Mammary epithelial cell (primary cell): ENCODE measurements around the gene RANBP2.

Source experiments
- EZH2 ChIP-seq: IDR thresholded peaks from 2 replicates; pipeline ENCODE4 v1.6.1; 2012; ENCODE audit warnings: low read length, inconsistent platforms, borderline replicate concordance
- TF ChIP-seq, protein P1 (sequence below), 2 donors: IDR thresholded peaks in 1 of 2; conservative IDR thresholded peaks in 1 of 2; 2 replicates each; pipeline ENCODE4 v1.5.1; 2011 to 2012; ENCODE audit warnings: inconsistent platforms in 2 of 2, low read length in 2 of 2, mild to moderate bottlenecking in 2 of 2, control low read depth in 1 of 2, low read depth in 1 of 2; ENCODE audit not compliant: insufficient read depth in 1 of 2; ENCODE audit errors: extremely low read depth in 1 of 2

DNA sequence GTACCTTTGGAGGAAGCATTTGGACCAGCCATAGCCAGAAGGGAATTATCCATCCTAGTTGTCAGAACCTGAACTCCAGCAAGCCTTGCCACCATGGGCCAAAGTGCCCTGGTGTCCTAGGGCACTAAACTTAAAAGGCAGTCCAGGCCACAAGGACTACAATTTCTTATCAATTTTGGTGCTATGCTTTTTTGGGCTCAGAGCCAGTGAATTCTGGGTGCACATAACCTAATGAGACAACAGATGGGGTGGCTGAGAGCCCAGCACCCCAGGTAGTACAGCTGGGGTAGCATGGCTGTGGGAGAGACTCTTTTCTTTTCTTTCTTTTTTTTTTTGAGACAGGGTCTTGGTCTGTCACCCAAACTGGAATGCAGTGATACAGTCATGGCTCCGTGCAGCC, 14.4 kb upstream of the RANBP2 start:
- TF ChIP-seq, protein P1, sequence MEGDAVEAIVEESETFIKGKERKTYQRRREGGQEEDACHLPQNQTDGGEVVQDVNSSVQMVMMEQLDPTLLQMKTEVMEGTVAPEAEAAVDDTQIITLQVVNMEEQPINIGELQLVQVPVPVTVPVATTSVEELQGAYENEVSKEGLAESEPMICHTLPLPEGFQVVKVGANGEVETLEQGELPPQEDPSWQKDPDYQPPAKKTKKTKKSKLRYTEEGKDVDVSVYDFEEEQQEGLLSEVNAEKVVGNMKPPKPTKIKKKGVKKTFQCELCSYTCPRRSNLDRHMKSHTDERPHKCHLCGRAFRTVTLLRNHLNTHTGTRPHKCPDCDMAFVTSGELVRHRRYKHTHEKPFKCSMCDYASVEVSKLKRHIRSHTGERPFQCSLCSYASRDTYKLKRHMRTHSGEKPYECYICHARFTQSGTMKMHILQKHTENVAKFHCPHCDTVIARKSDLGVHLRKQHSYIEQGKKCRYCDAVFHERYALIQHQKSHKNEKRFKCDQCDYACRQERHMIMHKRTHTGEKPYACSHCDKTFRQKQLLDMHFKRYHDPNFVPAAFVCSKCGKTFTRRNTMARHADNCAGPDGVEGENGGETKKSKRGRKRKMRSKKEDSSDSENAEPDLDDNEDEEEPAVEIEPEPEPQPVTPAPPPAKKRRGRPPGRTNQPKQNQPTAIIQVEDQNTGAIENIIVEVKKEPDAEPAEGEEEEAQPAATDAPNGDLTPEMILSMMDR (conservative IDR thresholded peaks at IDR 0.05 in 1 of 2, IDR thresholded peaks at IDR 0.05 in 1 of 2; ENCODE audit: extremely low read depth in 1 of 2, insufficient read depth in 1 of 2, low read depth in 1 of 2, low read length in 2 of 2) = no peak
- no peak for TF ChIP-seq EZH2
